ENCODE data around the gene LRRC18.

LRRC18 gene

DNA sequence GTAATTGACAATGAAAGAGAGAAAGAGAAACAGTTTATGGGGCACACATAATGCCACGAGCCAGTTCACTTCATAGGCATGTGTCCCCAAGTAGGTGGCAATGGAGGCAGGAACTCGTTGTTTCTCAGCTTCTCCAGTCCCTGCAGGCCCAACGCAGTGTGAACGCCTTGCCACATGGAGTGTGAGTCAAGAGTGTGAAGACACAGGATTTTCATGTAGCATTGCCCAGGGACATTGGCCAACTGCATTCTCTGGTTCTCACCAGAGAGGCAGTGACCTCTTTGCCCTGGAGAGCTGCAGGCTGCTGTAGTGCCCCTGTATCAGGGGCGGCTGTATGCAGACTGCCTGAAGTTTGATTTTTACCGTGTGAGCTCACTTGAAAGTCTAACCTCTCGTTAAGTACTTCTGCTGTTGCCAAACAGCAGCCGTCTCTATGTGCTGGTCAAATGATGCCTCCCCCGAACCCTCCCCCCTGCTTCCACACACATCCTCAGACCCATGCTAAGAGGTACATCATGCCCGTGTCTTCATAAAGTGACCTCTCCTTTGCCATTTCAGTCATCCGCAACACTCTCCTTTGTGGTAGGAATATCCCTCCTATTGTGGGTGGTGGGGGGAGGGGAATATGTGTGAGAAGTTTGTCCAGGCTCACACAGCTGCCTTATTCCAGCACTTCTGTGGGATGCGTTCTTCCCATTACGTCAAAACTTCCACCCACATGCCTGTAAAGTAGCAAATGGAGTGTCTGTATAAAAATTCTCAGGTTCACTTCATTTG lies 12.7 kb downstream of the LRRC18 start (continued):
- TF ChIP-seq, protein P1, sequence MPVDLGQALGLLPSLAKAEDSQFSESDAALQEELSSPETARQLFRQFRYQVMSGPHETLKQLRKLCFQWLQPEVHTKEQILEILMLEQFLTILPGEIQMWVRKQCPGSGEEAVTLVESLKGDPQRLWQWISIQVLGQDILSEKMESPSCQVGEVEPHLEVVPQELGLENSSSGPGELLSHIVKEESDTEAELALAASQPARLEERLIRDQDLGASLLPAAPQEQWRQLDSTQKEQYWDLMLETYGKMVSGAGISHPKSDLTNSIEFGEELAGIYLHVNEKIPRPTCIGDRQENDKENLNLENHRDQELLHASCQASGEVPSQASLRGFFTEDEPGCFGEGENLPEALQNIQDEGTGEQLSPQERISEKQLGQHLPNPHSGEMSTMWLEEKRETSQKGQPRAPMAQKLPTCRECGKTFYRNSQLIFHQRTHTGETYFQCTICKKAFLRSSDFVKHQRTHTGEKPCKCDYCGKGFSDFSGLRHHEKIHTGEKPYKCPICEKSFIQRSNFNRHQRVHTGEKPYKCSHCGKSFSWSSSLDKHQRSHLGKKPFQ (tag by site-specific recombination; IDR thresholded peaks at IDR 0.05), result 0 out of 2 replicates have a peak, but pooled peaks have one; percentile 29
- TF ChIP-seq ZNF16 (tag by site-specific recombination; IDR thresholded peaks at IDR 0.05; ENCODE audit: low read depth) (no peak), ZSCAN16 (tag by site-specific recombination; IDR thresholded peaks at IDR 0.05) (no peak), EGR2 (tag by site-specific recombination; IDR thresholded peaks at IDR 0.05; ENCODE audit: low read depth) (peak; percentile 58), ZNF280C (tag by site-specific recombination; IDR thresholded peaks at IDR 0.05) (no peak)

DNA sequence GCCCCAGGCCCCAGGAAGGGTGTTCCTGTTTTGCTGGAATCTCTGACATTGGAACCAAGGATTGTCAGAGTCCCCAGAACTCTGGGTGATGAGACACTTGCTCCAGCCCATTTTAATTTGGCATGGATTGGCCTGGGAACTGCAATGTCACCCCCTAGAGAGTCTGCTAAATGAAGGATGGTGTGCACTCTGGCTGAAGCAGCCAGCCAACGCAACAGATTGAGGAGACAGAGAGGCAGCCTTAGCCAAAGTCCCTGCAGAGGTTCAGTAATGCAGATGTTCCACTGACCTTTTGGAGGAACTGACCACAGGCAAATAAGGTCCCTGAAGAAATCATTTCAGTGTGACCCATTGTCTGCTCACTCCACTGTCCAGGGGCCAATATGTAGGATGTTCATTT lies 13.4 kb downstream of the LRRC18 start:
- Histone ChIP-seq H3K4me1 (ENCODE audit: control insufficient read depth, insufficient read depth, low read length) (no peaks in the 10 kb centered on the region), H3K9me3 (ENCODE audit: control insufficient read depth, insufficient read depth, low read depth, low read length) (no peaks in the 10 kb centered on the region), H3K36me3 (ENCODE audit: control insufficient read depth in 2 of 2, insufficient read depth in 1 of 2, low read length in 2 of 2) (no peaks in the 10 kb centered on the region), H3K4me3 (ENCODE audit: low read depth, low read length) (no peak overlapping the region), H3K27ac (ENCODE audit: extremely low read depth, low read depth, low read length) (no peak overlapping the region)
- CTCF ChIA-PET, result no interaction called here
- TF ChIP-seq ZBTB10 (tag by site-specific recombination; IDR thresholded peaks at IDR 0.05) (no peak), TSHZ1 (tag by site-specific recombination; IDR thresholded peaks at IDR 0.05; ENCODE audit: borderline replicate concordance) (no peak), ZNF155 (tag by site-specific recombination; IDR thresholded peaks at IDR 0.05) (no peak), ZEB2 (tag by site-specific recombination; IDR thresholded peaks at IDR 0.05) (no peak), ZNF791 (tag by site-specific recombination; IDR thresholded peaks at IDR 0.05) (no peak), ZNF529 (tag by site-specific recombination; IDR thresholded peaks at IDR 0.05; ENCODE audit: insufficient replicate concordance) (no peak), ZNF701 (tag by site-specific recombination; IDR thresholded peaks at IDR 0.05) (no peak)
- POLR2A ChIA-PET, result no interaction called here

Data from HEK293 (cell line).